Peyer's patch (tissue), 4 donors: ENCODE data around the gene SKAP1.

Experiments
- POLR2A ChIP-seq, 2 donors: fragments of 450-650 bp; IDR thresholded peaks; one replicate each; pipeline ENCODE4 v1.5.1; 2017; ENCODE audit warnings: antibody characterized with exemption in 2 of 2, mild to moderate bottlenecking in 2 of 2, moderate library complexity in 2 of 2
- TF ChIP-seq, protein P1 (sequence below), 6 experiments: fragments of 450-650 bp in 4 of 6; fragments of 200-600 bp in 2 of 6; sonication (generic) in 1 of 6; IDR thresholded peaks; one replicate each; pipeline ENCODE4 v1.5.1; 2017 to 2019; ENCODE audit warnings: antibody characterized with exemption in 6 of 6, mild to moderate bottlenecking in 3 of 6, moderate library complexity in 1 of 6

DNA sequence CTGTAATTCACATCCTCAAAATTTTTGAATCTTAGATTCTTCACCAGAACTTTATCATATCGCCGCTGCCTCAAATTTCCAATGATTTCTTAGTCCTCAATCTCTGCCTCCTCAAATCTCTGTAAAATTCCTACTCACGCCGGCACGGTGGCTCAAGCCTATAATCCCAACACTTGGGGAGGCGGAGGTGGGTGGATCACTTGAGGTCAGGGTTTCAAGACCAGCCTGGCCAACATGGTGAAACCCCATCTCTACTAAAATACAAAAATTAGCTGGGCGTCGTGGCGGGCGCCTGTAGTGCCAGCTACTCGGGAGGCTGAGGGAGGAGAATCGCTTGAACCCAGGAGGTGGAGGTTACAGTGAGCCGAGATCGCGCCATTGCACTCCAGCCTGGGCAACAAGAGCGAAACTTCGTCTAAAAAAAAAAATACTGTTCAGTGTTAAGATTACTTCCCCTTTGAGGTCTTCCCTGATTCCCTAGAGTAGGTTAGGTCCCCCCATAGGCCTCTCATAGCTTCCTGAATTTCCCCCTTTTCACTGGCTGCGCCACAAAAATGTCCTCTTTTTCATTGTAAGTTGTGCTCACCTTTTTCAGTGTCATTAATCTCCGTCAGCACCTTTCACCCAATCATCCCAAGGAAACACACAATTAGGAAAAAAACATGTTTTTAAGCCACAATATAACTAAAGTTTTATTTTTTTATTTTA, 327.8 kb downstream of the SKAP1 start:
- TF ChIP-seq, protein P1, sequence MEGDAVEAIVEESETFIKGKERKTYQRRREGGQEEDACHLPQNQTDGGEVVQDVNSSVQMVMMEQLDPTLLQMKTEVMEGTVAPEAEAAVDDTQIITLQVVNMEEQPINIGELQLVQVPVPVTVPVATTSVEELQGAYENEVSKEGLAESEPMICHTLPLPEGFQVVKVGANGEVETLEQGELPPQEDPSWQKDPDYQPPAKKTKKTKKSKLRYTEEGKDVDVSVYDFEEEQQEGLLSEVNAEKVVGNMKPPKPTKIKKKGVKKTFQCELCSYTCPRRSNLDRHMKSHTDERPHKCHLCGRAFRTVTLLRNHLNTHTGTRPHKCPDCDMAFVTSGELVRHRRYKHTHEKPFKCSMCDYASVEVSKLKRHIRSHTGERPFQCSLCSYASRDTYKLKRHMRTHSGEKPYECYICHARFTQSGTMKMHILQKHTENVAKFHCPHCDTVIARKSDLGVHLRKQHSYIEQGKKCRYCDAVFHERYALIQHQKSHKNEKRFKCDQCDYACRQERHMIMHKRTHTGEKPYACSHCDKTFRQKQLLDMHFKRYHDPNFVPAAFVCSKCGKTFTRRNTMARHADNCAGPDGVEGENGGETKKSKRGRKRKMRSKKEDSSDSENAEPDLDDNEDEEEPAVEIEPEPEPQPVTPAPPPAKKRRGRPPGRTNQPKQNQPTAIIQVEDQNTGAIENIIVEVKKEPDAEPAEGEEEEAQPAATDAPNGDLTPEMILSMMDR (IDR thresholded peaks at IDR 0.05), result no peak
- TF ChIP-seq POLR2A (IDR thresholded peaks at IDR 0.05), result no peak
